GM21786 (cell line): ENCODE measurements around the gene NPHP3.
"Not testable (repeated sequence)": the region's sequence is repeated elsewhere in the genome, so short reads cannot be mapped to it uniquely, and the experiment has no call there.

Experiments used
- ATAC-seq: cut with Tn5 transposase; IDR thresholded peaks from one replicate; pipeline ENCODE4 v1.9.1; 2021; ENCODE audit not compliant: unreplicated experiment

NPHP3 gene

DNA sequence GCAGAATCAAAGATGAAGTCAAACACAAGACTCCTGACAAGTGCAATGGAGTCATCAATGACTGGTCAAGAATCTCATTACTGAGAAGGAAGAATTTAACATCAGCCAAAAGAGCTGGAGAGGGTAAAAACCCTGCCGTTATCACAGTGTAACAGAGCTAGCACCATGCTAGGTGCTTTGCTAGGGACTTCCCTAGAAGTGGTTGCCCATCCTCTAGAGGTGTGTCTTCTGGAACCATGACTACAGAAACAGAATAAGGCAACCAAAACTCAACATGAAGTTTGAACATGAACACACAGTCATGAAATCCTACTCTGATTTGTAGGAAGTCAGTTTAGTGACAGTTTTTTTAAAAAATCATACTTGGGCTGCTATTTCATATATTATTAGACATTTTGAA is 72.1 kb downstream of the NPHP3 start:
- ATAC-seq, result no peak

DNA sequence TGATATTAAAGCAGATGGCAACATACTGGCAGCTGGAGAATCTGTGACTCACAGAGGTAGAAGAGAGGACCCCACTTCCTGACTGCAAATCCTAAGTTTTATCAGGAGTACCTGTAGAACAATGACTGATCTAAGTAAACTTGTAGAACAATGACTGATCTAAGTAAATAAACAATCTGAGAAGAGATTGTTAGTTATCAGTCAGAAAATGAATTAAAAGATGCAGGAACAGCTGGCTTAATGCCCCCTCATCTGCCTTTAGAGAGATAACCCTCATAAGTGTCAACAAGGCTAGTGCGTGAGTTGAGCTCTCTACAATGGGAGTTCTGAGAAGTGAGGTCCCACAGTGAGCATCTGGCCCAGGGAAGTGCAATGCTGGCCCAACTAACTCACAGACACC is 77.2 kb downstream of the NPHP3 start:
- no peak for ATAC-seq

DNA sequence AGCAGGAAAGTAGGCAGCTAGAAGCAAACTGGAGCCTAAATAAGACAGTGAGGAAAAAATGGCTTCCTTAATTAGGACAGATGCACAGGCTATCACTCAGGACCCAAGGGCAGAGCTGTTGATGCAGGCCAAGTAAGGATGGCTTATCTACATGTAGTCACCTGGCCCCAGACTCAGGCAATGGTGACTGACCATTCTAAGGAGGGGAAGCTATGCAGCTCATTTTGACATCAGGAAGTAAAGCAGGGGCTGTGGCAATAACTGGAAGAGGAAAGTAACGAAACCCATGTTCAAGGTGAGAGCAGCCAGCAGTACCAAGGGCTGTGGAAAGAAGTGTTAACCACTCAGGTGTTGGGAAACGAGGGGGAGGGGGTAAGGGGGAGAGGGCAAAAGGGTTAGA is 78.8 kb downstream of the NPHP3 start:
- ATAC-seq, result no peak

DNA sequence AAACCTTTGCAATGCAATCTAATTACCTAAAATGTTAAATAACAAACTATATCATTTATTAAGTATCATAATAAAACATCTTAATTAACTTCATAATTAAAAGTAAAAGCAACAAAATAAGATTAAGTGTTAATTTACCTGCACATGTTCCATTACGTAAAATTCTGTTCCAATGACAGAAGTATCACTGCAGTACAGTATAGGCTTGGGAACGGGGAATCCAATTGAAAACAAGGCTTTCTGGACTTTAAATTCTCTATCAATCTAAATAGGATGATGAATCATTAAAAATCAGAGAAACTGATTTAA is 79.7 kb downstream of the NPHP3 start:
- ATAC-seq, result no peak

DNA sequence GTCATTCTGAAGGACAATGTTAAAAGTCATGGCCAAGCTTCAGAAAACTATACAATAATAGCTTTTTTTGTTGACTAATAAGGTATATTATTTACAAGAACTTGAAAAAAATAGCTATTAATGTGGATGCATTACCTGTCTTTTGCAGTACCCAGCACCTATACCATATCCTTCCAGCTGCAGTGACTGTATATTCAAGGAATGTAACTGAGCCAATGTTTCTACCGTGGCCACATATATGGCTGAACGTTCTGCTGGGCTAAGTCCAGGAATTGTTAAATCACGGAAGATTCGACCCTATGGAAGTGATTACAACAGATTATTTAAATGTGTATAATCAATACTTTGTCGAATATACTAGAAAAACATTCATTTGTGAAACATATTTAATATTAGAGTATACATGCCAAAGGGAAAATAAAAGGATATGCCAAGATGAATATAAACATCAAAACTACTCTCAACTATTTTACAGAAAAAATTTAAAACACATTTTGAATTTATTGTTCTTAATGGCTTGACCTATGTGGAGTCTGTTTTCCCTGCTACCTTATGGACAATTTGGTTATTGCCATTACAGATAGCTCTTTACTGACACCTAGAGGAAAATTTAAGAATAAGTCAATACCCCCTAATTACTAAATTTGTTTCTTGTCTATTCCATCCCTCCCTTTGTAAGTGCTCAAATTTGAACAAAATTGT is 80.2 kb downstream of the NPHP3 start:
- no peak for ATAC-seq

DNA sequence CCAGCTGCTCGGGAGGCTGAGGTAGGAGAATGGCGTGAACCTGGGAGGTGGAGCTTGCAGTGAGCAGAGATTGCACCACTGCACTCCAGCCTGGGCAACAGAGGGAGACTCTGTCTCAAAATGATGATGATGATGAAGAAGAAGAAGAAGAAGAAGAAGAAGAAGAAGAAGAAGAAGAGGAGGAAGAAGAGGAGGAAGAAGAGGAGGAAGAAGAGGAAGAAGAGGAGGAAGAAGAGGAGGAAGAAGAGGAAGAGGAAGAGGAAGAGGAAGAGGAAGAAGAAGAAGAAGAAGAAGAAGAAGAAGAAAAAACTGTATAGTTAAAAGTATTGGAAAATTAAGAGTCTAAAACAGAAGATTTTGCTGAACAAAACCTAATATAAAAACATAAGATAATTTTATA is 80.8 kb downstream of the NPHP3 start:
- not testable (repeated sequence) for ATAC-seq

DNA sequence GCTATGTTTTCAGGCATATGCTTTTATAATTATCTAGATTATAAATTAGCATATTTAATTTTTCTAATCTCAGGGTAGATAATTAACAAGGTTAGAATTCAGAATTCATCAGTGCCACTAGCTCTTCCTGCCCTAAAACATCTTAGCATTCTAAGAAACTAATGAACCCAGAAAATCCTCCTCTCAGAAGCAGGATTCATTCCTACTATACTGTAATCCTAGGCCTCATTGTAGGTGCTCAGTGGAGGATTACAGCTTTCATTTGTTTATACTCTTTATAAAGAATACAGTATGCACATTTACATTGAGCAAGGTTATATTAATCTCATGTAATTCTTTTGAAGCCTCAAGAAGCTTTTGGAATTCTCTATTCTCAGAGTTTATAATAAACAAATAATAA is 83.5 kb downstream of the NPHP3 start:
- no peak for ATAC-seq

DNA sequence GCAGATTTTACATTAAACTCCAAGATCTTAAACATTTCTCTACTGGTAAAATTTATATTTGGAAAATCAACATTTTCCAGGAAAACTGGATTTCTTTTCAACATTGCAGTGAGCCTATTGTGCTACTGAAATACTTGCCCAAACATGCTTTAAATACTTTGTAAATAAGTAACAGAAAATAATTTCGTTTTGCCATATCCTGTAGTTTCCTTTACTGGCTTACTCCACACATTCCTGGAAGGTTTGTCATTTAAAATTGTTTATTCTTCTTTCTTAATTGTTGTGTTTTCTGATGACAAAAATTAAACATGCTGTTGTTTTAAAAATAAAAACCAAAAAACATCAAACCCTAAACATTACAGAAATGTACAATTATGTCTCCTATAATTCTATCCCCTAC is 84.6 kb downstream of the NPHP3 start:
- ATAC-seq, result no peak

DNA sequence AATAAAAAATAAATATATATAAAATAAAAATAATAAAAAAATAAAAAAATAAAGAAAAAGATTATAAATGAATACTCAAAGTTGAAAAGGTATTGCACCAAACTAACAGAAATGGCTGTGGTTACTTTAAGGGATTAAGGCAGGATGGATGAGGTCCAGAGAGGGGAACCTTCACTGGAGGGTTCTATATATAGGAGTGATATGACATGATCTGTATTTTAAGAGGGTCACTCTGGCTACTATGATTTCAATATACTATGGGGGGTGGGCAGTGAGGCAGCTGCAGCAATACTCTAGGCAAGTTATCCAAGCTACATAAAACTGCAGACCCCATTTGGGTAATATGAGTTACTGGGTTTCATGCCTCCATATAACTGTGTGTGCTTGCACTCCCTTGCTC is 87.2 kb downstream of the NPHP3 start:
- ATAC-seq, result no peak
